GM12874 (cell line): ENCODE data around the gene CAVIN3.

Source experiments
- TF ChIP-seq, protein P1 (sequence below): IDR thresholded peaks from 2 replicates; pipeline ENCODE4 v1.5.1; 2011; ENCODE audit warnings: low read depth, mild to moderate bottlenecking, control low read depth, low read length, moderate library complexity; ENCODE audit not compliant: insufficient read depth

The CAVIN3 gene

DNA sequence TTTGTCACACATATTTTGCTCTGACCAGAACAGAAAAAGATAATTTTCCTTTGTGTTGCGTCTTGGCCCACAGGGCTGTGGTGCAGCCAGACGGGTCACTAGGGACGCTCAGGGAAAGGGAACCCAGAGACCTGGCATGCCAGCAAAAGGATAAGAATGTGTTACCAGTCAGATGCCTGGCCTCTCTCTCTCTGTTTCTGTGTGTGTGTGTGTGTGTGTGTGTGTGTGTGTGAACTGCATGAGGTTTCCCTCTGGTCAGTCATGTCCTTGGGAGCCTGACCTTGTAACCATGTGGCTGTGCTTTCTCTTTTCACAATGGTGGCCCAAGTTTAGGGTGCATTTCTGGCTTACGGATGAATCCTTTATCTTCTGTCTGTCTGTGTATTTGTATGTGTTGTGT, 35.3 kb downstream of the CAVIN3 start:
- TF ChIP-seq, protein P1, sequence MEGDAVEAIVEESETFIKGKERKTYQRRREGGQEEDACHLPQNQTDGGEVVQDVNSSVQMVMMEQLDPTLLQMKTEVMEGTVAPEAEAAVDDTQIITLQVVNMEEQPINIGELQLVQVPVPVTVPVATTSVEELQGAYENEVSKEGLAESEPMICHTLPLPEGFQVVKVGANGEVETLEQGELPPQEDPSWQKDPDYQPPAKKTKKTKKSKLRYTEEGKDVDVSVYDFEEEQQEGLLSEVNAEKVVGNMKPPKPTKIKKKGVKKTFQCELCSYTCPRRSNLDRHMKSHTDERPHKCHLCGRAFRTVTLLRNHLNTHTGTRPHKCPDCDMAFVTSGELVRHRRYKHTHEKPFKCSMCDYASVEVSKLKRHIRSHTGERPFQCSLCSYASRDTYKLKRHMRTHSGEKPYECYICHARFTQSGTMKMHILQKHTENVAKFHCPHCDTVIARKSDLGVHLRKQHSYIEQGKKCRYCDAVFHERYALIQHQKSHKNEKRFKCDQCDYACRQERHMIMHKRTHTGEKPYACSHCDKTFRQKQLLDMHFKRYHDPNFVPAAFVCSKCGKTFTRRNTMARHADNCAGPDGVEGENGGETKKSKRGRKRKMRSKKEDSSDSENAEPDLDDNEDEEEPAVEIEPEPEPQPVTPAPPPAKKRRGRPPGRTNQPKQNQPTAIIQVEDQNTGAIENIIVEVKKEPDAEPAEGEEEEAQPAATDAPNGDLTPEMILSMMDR: no peak

DNA sequence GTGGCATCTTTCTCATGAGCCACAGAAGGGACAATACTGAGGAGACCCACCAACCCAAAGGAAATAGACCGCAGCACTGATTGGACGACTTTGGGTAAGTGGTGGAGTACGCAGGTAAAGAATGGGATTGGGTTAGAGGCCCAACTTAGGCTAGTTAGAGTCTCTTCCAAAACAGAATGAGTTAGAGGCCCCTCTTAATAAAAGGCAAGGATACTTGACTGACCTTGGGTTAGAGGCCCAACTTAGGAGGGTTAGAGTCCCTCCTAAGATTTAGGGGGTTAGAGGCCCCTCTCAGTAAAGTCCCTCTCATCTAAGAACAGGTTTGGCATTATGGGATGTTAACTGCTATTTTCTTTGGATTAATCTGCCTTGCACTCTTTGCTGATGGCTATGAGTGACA, 36.1 kb downstream of the CAVIN3 start:
- TF ChIP-seq, protein P1: no peak

DNA sequence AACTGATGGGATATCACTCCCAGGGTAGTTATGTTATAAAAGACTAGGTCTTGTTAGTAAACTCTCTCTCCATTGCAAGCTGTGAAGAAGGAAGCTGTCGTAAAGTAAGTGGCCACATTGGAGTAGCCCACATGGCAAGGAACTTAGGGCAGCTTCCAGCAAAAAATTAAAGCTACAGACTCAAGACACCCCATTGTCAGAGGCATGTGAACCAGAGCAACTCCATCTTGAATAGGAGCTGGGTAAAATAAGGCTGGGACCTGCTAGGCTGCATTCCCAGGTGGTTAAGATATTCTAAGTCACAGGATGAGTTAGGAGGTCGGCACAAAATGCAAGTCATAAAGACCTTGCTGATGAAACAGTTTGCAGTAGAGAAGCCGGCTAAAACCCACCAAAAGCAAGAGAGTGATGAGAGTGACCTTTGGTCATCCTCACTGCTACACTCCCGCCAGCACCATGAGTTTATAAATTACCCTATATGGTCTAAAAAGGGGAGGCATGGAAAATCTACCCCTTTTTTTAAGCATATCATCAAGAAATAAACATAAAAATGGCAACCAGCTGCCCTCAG, 36.8 kb downstream of the CAVIN3 start:
- TF ChIP-seq, protein P1: no peak

DNA sequence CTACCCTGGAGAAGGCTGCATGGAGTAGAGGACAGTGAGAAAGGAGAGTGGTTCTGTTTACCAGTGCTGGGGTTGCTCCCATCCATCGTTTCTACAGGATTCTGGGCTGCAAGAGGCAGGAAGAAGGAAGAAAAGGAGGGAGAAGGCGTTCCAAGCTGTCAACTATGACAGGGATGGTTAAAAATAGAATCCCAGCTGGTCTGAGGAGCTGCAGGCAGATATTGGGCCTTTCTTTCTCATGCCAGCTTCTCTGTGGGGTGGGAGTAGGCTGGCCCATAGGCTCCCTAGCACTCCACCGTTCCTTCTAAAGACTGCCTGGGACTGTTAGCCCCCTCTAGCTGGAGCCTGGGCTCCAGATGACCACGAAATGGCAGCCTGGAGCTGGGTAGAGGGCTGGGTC, 47.1 kb downstream of the CAVIN3 start:
- TF ChIP-seq, protein P1: no peak

DNA sequence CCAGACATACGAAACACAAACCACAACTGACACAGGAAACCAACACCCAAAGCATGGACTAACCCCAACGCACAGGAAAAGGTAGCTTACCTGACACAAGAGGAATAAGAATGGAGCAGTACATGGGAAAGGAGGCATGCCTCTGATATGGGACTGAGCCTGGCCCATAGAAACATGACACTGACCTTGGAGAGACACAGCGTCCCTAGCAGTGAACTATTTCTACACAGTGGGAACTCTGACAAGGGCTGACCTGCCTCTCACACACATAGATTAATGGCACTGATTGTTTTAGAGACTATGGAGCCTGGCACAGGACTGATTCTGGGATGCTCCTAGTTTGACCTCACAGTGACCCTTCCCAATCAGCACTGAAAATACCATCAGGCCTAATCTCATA, 48.7 kb downstream of the CAVIN3 start:
- TF ChIP-seq, protein P1: no peak

DNA sequence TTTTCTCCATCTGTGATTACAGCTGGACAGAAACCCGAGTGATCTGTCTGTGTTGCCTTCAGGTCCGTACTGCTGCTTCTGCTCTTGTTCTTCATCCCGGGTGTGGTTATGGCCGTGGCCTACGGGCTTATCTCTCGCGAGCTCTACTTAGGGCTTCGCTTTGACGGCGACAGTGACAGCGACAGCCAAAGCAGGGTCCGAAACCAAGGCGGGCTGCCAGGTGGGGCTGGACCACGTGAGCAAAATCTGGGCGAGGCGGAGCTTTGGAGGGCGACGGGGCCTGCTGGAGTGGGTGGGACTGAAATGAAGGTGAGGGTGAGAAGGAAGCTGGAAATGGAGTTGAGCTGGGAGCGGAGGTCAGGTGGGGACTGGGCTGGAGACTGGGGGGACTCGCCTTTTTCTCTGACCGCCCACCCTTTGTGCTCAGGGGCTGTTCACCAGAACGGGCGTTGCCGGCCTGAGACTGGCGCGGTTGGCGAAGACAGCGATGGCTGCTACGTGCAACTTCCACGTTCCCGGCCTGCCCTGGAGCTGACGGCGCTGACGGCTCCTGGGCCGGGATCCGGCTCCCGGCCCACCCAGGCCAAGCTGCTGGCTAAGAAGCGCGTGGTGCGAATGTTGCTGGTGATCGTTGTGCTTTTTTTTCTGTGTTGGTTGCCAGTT, 49.6 kb downstream of the CAVIN3 start:
- TF ChIP-seq, protein P1: no peak

DNA sequence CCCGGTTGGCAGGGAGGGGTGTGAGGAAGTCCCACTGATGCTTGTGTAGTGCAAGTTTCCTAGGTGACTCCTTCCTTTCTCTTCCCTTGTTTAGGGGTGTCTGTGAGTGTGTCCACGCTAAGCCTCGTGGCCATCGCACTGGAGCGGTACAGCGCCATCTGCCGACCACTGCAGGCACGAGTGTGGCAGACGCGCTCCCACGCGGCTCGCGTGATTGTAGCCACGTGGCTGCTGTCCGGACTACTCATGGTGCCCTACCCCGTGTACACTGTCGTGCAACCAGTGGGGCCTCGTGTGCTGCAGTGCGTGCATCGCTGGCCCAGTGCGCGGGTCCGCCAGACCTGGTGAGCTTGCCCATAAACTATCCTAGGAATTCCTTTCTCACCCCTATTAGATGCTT, 50.3 kb downstream of the CAVIN3 start:
- TF ChIP-seq, protein P1: peak; percentile 31; the same call in 1 of the 2 replicates
